Measurements from ENCODE around the gene APOF.
A peak's percentile ranks its signal among the peaks of the same experiment; 100 is the strongest.

Gene APOF

DNA sequence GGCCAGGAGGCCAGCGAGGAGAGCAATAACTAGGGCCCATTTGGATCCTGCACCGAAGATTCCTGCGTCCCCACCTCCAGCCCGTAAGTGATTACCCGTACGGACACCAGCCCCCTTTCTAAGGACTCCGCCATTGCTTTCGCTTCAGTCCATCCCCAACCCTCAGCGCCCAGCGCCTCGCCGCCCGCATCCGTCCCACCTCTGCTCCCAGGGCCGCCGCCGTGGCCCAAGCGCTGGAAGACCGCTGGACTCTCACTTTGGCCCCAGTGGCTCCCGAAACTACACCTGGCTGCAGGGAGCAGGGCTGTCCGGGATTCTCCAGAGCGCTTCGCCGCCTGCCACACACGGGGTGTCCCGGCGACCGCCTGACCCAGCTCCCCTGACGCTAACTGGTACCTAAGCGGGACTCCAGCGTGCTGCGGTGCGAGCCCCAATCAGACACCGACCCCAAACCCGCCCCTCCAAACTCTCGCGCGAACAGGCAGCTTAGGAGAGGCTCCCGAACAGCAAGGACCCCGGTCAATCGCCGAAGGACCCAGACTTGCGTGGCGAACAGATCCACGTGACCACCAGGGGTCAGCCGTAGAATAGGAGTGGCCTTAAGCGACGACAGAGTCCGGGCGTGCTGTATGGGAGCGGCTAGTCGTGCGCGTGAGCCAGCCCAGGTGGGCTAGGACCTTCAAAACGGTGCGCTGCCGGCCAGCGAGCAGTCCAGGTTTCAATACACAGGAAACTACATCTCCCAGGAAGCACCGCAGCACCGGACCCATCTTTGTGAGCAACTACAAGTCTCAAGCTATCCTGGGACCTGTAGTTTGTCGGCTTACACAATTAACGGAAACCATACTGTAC, 46.8 kb downstream of the APOF start, which contains the start of gene CNPY2 (continued):
- TF ChIP-seq, protein P1, sequence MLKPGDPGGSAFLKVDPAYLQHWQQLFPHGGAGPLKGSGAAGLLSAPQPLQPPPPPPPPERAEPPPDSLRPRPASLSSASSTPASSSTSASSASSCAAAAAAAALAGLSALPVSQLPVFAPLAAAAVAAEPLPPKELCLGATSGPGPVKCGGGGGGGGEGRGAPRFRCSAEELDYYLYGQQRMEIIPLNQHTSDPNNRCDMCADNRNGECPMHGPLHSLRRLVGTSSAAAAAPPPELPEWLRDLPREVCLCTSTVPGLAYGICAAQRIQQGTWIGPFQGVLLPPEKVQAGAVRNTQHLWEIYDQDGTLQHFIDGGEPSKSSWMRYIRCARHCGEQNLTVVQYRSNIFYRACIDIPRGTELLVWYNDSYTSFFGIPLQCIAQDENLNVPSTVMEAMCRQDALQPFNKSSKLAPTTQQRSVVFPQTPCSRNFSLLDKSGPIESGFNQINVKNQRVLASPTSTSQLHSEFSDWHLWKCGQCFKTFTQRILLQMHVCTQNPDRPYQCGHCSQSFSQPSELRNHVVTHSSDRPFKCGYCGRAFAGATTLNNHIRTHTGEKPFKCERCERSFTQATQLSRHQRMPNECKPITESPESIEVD (tag by site-specific recombination; IDR thresholded peaks at IDR 0.05), result no peak
- TF ChIP-seq ZNF433 (tag by site-specific recombination; IDR thresholded peaks at IDR 0.05; ENCODE audit: low read depth) (no peak), ZNF174 (tag by site-specific recombination; IDR thresholded peaks at IDR 0.05) (no peak), ZNF544 (tag by site-specific recombination; IDR thresholded peaks at IDR 0.05) (no peak), ZBTB8A (tag by site-specific recombination; IDR thresholded peaks at IDR 0.05) (peak; percentile 75), ZNF530 (tag by site-specific recombination; IDR thresholded peaks at IDR 0.05; ENCODE audit: low read depth) (no peak), ZNF596 (tag by site-specific recombination; IDR thresholded peaks at IDR 0.05) (no peak), ZNF155 (tag by site-specific recombination; IDR thresholded peaks at IDR 0.05) (no peak), ZNF2 (tag by site-specific recombination; IDR thresholded peaks at IDR 0.05) (0 out of 2 replicates have a peak, but pooled peaks have one; percentile 18), ZNF654 (tag by site-specific recombination; IDR thresholded peaks at IDR 0.05; ENCODE audit: low read depth) (no peak), ZNF354C (tag by site-specific recombination; IDR thresholded peaks at IDR 0.05; ENCODE audit: borderline replicate concordance, low read depth) (no peak), ZNF623 (tag by site-specific recombination; IDR thresholded peaks at IDR 0.05) (no peak), MEIS1 (CRISPR knock-in tag; IDR thresholded peaks at IDR 0.05; ENCODE audit: borderline replicate concordance) (no peak), ZBTB20 (tag by site-specific recombination; IDR thresholded peaks at IDR 0.05) (no peak), ZNF266 (tag by site-specific recombination; IDR thresholded peaks at IDR 0.05; ENCODE audit: low read depth) (no peak), ZNF660 (tag by site-specific recombination; IDR thresholded peaks at IDR 0.05) (peak; percentile 52; the same call in 1 of the 2 replicates), ZFP3 (tag by site-specific recombination; IDR thresholded peaks at IDR 0.05; ENCODE audit: low read depth) (no peak), TRIM28 (IDR thresholded peaks at IDR 0.05; ENCODE audit: borderline replicate concordance, low read length) (no peak), ZNF335 (tag by site-specific recombination; conservative IDR thresholded peaks at IDR 0.05) (peak; percentile 99), HOXC10 (CRISPR knock-in tag; IDR thresholded peaks at IDR 0.05) (no peak)
- TF ChIP-seq, protein P2, sequence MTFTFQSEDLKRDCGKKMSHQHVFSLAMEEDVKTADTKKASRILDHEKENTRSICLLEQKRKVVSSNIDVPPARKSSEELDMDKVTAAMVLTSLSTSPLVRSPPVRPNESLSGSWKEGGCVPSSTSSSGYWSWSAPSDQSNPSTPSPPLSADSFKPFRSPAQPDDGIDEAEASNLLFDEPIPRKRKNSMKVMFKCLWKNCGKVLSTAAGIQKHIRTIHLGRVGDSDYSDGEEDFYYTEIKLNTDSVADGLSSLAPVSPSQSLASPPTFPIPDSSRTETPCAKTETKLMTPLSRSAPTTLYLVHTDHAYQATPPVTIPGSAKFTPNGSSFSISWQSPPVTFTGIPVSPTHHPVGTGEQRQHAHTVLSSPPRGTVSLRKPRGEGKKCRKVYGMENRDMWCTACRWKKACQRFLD (tag by site-specific recombination; IDR thresholded peaks at IDR 0.05), result no peak
- TF ChIP-seq, protein P3, sequence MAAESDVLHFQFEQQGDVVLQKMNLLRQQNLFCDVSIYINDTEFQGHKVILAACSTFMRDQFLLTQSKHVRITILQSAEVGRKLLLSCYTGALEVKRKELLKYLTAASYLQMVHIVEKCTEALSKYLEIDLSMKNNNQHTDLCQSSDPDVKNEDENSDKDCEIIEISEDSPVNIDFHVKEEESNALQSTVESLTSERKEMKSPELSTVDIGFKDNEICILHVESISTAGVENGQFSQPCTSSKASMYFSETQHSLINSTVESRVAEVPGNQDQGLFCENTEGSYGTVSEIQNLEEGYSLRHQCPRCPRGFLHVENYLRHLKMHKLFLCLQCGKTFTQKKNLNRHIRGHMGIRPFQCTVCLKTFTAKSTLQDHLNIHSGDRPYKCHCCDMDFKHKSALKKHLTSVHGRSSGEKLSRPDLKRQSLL (tag by site-specific recombination; IDR thresholded peaks at IDR 0.05), result peak; percentile 92
- TF ChIP-seq, protein P4, sequence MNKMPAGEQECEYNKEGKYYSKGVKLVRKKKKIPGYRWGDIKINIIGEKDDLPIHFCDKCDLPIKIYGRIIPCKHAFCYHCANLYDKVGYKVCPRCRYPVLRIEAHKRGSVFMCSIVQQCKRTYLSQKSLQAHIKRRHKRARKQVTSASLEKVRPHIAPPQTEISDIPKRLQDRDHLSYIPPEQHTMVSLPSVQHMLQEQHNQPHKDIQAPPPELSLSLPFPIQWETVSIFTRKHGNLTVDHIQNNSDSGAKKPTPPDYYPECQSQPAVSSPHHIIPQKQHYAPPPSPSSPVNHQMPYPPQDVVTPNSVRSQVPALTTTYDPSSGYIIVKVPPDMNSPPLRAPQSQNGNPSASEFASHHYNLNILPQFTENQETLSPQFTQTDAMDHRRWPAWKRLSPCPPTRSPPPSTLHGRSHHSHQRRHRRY (tag by site-specific recombination; IDR thresholded peaks at IDR 0.05), result no peak
- TF ChIP-seq, protein P5, sequence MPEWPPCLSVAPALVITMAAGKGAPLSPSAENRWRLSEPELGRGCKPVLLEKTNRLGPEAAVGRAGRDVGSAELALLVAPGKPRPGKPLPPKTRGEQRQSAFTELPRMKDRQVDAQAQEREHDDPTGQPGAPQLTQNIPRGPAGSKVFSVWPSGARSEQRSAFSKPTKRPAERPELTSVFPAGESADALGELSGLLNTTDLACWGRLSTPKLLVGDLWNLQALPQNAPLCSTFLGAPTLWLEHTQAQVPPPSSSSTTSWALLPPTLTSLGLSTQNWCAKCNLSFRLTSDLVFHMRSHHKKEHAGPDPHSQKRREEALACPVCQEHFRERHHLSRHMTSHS (tag by site-specific recombination; IDR thresholded peaks at IDR 0.05), result no peak
- TF ChIP-seq, protein P6, sequence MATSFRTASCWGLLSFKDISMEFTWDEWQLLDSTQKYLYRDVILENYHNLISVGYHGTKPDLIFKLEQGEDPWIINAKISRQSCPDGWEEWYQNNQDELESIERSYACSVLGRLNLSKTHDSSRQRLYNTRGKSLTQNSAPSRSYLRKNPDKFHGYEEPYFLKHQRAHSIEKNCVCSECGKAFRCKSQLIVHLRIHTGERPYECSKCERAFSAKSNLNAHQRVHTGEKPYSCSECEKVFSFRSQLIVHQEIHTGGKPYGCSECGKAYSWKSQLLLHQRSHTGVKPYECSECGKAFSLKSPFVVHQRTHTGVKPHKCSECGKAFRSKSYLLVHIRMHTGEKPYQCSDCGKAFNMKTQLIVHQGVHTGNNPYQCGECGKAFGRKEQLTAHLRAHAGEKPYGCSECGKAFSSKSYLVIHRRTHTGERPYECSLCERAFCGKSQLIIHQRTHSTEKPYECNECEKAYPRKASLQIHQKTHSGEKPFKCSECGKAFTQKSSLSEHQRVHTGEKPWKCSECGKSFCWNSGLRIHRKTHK (tag by site-specific recombination; IDR thresholded peaks at IDR 0.05), result no peak
- TF ChIP-seq, protein P7, sequence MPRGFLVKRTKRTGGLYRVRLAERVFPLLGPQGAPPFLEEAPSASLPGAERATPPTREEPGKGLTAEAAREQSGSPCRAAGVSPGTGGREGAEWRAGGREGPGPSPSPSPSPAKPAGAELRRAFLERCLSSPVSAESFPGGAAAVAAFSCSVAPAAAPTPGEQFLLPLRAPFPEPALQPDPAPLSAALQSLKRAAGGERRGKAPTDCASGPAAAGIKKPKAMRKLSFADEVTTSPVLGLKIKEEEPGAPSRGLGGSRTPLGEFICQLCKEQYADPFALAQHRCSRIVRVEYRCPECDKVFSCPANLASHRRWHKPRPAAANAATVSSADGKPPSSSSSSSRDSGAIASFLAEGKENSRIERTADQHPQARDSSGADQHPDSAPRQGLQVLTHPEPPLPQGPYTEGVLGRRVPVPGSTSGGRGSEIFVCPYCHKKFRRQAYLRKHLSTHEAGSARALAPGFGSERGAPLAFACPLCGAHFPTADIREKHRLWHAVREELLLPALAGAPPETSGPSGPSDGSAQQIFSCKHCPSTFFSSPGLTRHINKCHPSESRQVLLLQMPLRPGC (tag by site-specific recombination; IDR thresholded peaks at IDR 0.05), result no peak
- TF ChIP-seq, protein P8, sequence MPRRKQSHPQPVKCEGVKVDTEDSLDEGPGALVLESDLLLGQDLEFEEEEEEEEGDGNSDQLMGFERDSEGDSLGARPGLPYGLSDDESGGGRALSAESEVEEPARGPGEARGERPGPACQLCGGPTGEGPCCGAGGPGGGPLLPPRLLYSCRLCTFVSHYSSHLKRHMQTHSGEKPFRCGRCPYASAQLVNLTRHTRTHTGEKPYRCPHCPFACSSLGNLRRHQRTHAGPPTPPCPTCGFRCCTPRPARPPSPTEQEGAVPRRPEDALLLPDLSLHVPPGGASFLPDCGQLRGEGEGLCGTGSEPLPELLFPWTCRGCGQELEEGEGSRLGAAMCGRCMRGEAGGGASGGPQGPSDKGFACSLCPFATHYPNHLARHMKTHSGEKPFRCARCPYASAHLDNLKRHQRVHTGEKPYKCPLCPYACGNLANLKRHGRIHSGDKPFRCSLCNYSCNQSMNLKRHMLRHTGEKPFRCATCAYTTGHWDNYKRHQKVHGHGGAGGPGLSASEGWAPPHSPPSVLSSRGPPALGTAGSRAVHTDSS (tag by site-specific recombination; IDR thresholded peaks at IDR 0.05), result no peak
